Cardiac septum (tissue), 1 donor: ENCODE results near the gene CRACDL. TPM values are rescaled to one million over a fixed set of nuclear protein-coding genes. Genes with fewer than 3 reads are reported as not detected.

Experiments
- DNase-seq: peaks from one replicate; pipeline ENCODE4 v3.0.0-alpha.2; 2020; ENCODE audit warnings: low spot score
- intact Hi-C: fragments of 100-400 bp; cut with DNase I; formaldehyde crosslinking; loops from one replicate; pipeline ENCODE4 v1.14.0; 2022
- total RNA-seq: library from RNA; stranded (reverse); fragmentation: NEBNext Ultra II Directional; extraction: Animal tissue kit (Norgen Biotek cat#: 25700); gene quantifications from one replicate; pipeline ENCODE4 v1.2.1, GENCODE V29; 2021
- donor health status: DM: no; HTN: no; CAD: no.

The CRACDL gene
- total RNA-seq, 1 donor from 2014 or later = 3.3 TPM

- intact Hi-C loops = no loop called here
- DNase-seq = no peak
Measured at GRCh38 chr2:98749066-98749450, 187.0 kb downstream of the CRACDL start.

DNA sequence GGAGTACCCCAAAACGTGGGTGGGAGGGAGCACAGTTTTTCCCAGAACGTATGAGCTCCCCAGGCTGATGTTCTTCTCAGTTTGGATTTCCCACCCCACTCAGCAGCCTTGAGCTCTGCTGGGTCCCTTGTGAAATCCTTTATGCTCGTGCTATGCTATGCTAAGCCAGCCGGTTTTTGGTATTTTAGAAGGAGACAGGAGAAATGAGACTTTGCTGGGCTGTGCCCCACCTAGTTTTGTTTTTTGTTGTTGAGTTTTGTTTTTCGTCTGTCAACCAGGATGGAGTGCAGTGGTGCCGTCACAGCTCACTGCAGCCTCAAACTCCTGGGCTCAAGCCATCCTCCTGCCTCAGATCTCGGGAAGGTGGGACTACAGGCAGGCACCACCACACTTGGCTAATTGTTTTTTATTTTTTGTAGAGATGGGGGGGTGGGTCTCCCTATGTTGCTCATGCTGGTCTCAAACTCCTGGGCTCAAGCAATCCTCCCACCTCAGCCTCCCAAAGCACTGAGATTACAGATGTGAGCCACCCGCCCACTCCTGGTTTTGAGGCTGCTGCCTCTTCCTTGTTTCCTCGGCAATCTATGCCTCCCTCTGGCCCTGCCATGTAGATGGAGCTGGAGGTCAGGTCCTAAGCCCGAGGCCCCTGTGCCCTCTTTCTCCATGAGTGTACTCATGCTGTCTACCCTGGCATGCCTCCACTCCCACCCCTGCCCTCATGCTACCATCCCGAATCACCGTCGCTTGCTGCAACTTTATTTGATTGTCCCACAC lies 187.5 kb downstream of the CRACDL start:
- intact Hi-C loops = no loop called here

DNA sequence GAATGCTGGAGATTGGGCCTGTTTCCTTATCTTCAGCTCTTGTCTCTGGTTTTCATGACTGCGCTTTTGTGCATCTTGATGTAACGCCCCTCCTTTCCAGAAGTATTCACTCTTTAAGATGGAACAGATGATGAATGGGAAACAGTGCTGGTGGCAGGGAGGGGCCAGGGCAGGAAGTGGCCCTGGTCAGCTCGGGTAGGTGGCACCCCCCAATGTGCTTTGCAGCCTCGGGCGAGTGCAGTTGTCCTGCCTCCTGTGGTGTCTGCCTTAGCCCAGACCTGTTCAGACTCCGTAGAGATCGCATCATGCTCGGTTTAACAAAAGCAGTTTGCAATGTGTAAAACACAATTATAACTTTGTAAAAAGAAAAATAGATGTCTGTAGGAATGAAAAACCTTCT lies 188.1 kb downstream of the CRACDL start:
- no peak for DNase-seq
- intact Hi-C loops = no loop called here

More for the DNA sequence above, 187.5 kb downstream of the CRACDL start:
- DNase-seq = no peak

- no peak for DNase-seq
- intact Hi-C loops = no loop called here
Measured at GRCh38 chr2:98746426-98746825, 189.6 kb downstream of the CRACDL start.

GRCh38 chr2:98744595-98744994 lies 191.4 kb downstream of the CRACDL start:
- intact Hi-C loops = no loop called here
- no peak for DNase-seq

Other genes with a start within 250 kb of the CRACDL start
- 16.3 TPM for gene MGAT4A, start 205.1 kb downstream of the CRACDL start, total RNA-seq
- gene C2orf15, start 205.5 kb upstream of the CRACDL start, total RNA-seq = not detected
- 1.6 TPM for gene TSGA10, start 218.7 kb upstream of the CRACDL start, total RNA-seq
- 6.6 TPM for gene LIPT1, start 218.7 kb upstream of the CRACDL start, total RNA-seq
- gene MITD1, start 244.8 kb upstream of the CRACDL start, total RNA-seq = 11.4 TPM
- gene MRPL30, start 245.0 kb upstream of the CRACDL start, total RNA-seq = 27.8 TPM